Glomerular visceral epithelial cell (primary cell): Measurements from ENCODE around the gene ANGPTL4.
A peak's percentile ranks its signal among the peaks of the same experiment; 100 is the strongest.
"Not testable (repeated sequence)": the region's sequence is repeated elsewhere in the genome, so short reads cannot be mapped to it uniquely, and the experiment has no call there.

ENCODE experiments used
- DNase-seq: peaks from one replicate; pipeline ENCODE4 v3.0.0-alpha.2; 2016; ENCODE audit errors: extremely low spot score

The ANGPTL4 gene

GRCh38 chr19:8361921-8362793 is 1.8 kb upstream of the ANGPTL4 start:
- peak; percentile 99 for DNase-seq

- no peak for DNase-seq
Measured at GRCh38 chr19:8366121-8366581, 2.2 kb downstream of the ANGPTL4 start.

DNA sequence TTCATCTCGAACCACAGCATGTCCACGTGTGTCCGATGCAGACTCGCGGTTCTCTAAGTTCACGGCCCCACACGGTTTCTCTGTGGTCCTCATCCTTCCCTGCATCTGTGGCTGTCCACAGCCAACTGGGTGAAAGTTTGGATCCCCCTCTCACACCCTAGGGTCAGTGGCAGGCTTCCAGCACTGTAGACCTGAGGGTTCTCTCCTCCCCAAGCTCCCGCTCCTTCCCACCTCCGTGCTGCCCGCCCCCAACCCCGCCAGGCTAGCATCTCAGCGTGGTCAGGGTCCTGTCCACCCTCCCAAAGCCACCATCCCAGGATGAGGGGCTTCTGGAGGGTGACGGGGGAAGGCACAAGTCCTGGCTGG is 3.0 kb downstream of the ANGPTL4 start:
- no peak for DNase-seq

- peak; percentile 97 for DNase-seq
Measured at GRCh38 chr19:8367327-8368001, 3.5 kb downstream of the ANGPTL4 start.

- no peak for DNase-seq
Measured at GRCh38 chr19:8370176-8371010, 6.4 kb downstream of the ANGPTL4 start.

DNA sequence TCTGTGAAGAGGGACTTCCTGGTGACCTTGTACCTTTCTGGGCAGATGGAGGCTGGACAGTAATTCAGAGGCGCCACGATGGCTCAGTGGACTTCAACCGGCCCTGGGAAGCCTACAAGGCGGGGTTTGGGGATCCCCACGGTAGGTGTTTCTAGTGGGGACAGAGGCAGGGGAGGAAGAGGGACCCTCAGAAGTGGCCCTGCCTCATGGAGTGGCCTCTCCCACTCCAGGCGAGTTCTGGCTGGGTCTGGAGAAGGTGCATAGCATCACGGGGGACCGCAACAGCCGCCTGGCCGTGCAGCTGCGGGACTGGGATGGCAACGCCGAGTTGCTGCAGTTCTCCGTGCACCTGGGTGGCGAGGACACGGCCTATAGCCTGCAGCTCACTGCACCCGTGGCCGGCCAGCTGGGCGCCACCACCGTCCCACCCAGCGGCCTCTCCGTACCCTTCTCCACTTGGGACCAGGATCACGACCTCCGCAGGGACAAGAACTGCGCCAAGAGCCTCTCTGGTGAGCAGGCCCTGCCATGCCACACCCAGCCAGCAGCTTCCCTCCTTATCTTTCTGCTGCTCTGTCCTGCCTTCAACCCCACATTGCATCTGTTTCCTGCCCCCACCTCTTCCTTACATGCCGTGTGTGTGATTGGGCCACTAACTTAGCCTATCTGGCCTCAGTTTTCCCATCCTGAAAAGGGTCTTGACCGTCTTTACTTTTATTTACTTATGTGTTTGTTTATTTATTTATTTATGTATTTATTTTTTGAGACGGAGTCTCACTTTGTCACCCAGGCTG is 7.3 kb downstream of the ANGPTL4 start:
- no peak for DNase-seq

GRCh38 chr19:8373867-8374813 is 10.2 kb downstream of the ANGPTL4 start:
- no peak for DNase-seq

GRCh38 chr19:8375766-8376165 is 11.8 kb downstream of the ANGPTL4 start:
- not testable (repeated sequence) for DNase-seq

- DNase-seq, result not testable (repeated sequence)
Measured at GRCh38 chr19:8376373-8376974, 12.5 kb downstream of the ANGPTL4 start.

DNA sequence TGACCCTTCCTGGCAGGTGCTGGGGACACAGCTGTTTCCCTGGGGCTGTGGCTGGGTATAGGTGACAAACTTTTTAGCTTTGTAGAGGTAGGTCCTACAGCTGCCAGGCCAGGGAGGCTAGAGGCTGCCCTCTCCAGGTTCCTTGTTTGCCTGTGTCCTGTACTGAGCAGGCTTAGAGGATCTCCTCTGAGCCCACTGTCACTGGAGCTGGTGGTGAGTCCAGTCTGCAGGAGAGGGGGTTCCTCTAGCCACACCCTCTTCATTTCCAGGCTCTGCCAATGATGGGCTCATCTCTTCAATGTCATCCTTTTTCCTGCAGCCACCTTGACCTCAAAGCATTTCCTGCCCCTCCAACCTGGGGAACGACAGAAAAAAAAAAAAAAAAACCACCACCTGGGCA is 13.6 kb downstream of the ANGPTL4 start:
- DNase-seq, result no peak

DNA sequence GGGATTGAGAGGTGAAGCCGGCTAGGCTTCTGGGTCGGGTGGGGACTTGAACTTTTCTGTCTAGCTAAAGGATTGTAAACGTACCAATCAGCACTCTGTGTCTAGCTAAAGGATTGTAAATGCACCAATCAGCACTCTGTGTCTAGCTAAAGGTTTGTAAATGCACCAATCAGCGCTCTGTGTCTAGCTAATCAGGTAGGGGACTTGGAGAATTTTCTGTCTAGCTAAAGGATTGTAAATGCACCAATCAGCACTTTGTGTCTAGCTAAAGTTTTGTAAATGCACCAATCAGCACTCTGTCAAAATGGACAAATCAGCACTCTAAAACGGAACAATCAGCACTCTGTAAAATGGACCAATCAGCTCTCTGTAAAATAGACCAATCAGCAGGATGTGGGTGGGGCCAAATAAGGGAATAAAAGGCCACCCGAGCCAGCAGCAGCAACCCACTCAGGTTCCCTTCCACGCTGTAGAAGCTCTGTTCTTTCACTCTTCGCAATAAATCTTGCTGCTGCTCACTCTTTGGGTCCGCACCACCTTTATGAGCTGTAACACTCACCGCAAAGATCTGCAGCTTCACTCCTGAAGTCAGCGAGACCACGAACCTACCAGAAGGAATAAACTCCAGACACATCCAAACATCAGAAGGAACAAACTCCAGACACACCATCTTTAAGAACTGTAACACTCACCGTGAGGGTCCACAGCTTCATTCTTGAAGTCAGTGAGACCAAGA is 15.4 kb downstream of the ANGPTL4 start:
- DNase-seq, result not testable (repeated sequence)

- not testable (repeated sequence) for DNase-seq
Measured at GRCh38 chr19:8384569-8384968, 20.6 kb downstream of the ANGPTL4 start.

GRCh38 chr19:8385103-8385502 is 21.1 kb downstream of the ANGPTL4 start:
- not testable (repeated sequence) for DNase-seq

GRCh38 chr19:8385566-8385965 is 21.6 kb downstream of the ANGPTL4 start:
- not testable (repeated sequence) for DNase-seq

DNA sequence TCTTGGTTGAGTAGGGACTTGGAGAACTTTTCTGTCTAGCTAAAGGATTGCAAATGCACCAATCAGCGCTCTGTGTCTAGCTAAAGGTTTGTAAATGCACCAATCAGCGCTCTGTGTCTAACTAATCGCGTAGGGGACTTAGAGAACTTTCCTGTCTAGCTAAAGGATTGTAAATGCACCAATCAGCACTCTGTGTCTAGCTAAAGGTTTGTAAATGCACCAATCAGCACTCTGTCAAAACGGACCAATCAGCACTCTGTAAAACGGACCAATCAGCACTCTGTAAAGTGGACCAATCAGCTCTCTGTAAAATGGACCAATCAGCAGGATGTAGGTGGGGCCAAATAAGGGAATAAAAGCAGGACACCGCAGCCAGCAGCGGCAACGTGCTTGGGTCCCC is 22.5 kb downstream of the ANGPTL4 start:
- DNase-seq, result not testable (repeated sequence)

DNA sequence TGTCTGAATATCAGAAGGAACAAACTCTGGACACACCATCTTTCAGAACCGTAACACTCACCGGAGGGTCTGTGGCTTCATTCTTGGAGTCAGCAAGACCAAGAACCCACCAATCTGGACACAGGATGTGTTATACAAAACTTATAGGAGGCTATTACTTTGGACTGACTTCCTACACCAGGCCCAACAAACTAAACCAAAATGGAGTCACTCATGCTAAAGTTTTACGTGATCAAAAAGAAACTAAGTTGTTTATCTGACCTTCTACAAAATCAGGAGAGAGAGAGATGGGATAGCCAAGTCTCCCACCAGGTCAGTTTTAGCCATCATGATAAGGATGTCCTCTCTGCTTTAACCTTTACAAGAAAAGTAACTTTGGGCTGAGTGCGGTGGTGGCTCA is 23.0 kb downstream of the ANGPTL4 start:
- DNase-seq, result no peak

DNA sequence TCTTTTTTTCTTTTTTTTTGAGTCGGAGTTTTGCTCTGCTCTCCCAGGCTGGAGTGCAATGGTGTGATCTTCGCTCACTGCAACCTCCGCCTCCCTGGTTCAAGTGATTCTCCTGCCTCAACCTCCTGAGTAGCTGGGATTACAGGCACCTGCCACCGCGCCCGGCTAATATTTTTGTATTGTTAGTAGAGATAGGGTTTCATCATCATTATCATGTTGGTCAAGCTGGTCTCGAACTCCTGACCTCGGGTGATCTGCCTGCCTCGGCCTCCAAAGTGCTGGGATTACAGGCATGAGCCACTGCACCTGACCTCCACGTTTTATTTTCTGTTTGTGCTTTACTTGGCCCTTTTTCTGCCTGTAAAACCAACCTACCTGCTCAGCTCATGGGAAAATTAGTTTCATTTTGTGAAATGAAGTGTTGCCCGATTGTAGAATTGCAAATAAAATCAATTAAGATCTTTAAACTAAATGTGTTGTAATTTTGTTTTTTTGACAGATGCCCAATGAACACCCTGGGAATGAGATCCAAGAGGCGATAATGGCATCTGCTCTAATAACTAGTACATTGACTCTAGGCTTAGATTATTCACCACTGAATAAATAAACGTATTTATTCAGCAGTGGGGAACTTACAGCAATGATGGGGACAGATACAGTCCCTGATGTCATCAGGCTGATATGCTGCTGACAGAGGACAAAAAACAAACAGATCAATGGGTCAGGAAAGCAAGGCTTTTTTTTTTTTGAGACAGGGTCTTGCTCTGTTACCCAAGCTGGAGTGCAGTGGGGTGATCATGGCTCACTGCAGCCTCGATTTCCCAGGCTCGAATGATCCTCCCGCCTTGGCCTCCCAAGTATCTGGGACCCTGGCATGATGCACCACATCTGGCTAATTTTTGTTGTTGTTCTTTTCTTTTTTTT is 24.0 kb downstream of the ANGPTL4 start:
- no peak for DNase-seq

GRCh38 chr19:8388612-8388958 is 24.6 kb downstream of the ANGPTL4 start:
- no peak for DNase-seq
